NCI-H82 (cell line): ENCODE measurements around the gene MMP1.

Experiments
- DNase-seq: peaks from one replicate; lab custom pipeline; 2025; lab: John Stamatoyannopoulos, UW

The MMP1 gene

GRCh38 chr11:102806296-102806695, 8.3 kb upstream of the MMP1 start:
- DNase-seq: no peak

- DNase-seq: no peak
Measured at GRCh38 chr11:102802341-102802740, 4.4 kb upstream of the MMP1 start.

GRCh38 chr11:102800767-102801166, 2.8 kb upstream of the MMP1 start:
- DNase-seq: no peak

DNA sequence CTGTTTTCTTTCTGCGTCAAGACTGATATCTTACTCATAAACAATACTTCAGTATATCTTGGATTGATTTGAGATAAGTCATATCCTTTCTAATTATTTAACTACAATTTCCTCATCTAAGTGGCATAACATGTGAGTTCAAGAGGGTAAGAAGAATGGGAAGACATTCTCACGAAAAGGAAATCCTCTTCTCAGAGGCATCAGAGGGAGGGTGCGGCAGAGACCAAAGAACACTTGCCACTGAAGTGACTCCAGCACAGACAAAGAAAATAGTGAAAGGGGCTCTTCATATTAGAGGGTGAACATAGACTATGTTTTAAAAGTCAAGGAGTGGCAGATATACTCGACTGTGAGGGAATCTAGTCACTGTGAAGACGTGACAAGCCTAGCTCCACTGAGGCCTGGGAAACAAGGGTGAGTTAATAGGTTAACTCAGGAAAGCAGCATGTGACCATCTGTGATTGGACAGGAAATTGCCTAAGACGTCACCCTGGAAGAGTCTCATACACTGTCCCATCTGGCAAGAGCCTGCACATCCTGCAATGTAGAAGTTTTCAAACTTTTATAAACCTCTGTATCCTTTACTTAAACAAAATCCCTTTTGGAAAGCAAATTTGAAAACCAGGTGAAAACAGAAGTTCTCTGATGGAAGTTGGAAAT, 1.9 kb upstream of the MMP1 start:
- no peak for DNase-seq

- peak; percentile 83 for DNase-seq
Measured at GRCh38 chr11:102794382-102794781, 3.6 kb downstream of the MMP1 start.

GRCh38 chr11:102793677-102794290, 4.2 kb downstream of the MMP1 start:
- DNase-seq: peak; percentile 92

- DNase-seq: peak; percentile 18
Measured at GRCh38 chr11:102792604-102793003, 5.4 kb downstream of the MMP1 start.

DNA sequence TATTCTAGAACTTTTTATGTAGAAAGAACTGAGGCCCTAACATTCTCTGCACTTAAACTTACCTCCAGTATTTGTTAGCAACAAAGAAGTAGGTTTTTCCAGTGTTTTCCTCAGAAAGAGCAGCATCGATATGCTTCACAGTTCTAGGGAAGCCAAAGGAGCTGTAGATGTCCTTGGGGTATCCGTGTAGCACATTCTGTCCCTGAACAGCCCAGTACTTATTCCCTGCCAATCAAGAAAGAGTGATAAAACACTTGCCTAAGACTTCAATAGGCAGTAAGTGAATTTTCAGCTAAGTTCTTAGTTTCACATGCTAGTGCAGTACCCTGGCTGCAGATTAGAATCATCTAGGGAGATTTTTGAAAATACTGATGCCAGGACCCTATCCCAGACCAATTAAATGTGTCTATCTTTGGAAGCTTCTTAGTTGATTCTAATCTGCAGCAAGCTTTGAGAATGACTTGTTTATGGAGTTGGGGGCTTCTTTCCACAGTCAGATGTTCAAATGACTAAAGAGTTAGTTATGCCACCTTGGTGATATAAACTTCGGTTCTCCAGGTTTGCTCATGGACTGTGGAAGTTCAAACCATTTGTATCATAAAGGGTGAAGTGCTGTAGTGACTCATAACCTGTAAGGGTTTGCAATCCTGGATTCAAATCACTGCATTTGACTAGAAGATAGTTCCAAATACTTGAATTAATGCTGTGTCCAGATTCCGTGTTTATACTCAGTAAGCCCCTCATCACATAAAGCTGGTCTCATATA, 6.5 kb downstream of the MMP1 start:
- DNase-seq: no peak

DNA sequence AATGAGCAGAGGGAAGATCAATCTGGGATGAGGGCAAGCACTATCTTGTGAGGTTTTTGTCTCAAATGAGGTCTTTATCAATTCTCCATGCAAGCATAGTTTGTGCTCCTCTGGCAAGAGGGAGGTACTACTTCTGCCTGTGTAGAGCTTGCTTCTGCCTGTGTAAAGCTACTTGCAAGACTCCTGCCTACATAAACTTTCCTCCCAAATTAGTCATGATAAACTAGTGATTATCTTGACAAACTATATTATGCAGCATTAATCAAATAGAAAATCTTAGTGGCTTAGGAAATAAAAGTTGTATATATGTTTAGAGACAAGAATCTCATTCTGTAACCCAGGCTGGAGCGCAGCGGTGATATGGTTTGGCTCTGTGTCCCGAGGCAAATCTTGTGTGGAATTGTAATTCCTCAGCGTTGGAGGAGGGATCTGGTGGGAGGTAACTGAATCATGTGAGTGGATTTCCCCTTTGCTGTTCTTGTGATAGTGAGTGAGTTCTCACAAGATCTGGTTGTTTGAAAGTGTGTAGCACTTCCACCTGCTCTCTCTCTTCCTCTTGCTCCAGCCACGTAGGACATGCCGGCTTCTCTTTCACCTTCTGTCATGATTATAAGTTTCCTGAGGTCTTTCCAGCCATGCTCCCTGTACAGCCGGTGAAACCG, 9.5 kb downstream of the MMP1 start:
- DNase-seq: no peak

GRCh38 chr11:102784380-102784779, 13.6 kb downstream of the MMP1 start:
- DNase-seq: no peak

GRCh38 chr11:102783720-102784119, 14.2 kb downstream of the MMP1 start:
- no peak for DNase-seq

DNA sequence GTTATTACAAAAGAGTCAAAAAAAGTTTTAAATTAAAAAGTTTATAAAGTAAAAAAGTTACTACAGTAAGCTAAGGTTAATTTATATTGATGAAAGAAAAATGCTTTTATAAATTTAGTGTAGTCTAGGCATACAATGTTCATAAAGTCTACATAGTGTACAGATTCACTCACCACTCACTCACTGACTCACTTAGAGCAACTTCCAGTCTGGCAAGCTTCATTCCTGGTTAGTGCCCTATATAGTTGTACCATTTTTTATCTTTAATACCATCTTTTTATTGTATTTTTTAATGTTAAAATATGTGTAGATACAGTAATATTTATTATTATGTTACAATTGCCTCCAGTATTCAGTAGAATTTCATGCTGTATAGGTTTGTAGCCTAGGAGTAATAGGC, 14.9 kb downstream of the MMP1 start:
- no peak for DNase-seq

- DNase-seq: no peak
Measured at GRCh38 chr11:102781676-102782075, 16.3 kb downstream of the MMP1 start.

DNA sequence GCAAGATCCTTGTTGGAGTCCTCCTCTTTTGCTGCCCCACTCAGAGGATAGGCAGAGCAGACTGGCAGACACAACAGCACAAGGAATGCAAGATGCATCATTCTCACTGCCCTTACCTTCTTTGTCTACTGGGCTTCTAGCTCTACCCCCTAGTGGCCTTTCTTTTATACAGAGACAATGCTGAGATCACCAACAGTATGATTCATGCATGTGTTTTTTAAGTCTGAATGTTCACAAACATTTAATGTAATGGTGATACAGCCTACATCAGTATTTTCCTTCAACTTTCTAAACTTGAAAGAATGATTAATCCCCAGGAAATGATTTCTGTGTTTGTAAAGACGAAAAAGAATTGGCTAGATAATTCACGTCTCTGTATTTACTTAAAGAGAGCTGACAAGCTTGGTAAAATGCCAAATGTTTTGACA, 17.5 kb downstream of the MMP1 start, which contains the start of gene MMP10:
Gene MMP10, minus strand, starts transcription at position 138 of the 428 bp plus-strand sequence. Its CDS starts 37 bp downstream, at position 101.
- peak; percentile 36 for DNase-seq

DNA sequence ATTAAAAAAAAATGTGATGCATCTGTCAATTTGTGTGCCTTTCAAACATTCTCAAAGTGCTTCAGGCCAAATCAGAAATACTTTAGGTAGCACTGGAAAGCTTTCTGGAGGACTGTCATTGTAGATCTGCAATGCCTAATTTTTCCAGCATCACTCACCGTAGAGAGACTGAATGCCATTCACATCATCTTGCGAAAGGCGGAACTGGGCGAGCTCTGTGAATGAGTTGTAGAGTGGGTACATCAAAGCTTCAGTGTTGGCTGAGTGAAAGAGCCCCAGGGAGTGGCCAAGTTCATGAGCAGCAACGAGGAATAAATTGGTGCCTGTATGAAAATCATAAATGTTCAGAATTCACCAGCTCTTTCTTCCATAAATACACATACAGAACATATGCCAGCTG, 21.5 kb downstream of the MMP1 start:
- no peak for DNase-seq

DNA sequence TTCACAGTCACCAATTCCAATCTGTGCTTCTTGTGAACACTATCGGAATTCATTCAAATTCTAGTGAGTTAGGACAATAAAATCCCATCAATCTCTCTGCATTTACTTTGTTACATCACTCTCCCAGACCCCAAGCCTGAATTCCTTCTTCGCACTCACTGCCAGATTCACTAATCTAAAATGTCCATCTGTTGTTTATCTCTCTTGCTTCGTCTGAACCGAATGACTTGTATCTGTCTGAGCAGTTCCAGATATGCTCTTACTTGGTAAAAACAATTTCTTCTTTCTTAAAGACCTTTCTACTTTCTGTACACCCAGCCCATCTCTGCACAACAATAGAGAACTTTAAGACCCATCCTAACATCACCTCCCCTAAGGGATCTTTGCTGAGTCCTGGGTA, 24.6 kb downstream of the MMP1 start:
- peak; percentile 39 for DNase-seq

DNA sequence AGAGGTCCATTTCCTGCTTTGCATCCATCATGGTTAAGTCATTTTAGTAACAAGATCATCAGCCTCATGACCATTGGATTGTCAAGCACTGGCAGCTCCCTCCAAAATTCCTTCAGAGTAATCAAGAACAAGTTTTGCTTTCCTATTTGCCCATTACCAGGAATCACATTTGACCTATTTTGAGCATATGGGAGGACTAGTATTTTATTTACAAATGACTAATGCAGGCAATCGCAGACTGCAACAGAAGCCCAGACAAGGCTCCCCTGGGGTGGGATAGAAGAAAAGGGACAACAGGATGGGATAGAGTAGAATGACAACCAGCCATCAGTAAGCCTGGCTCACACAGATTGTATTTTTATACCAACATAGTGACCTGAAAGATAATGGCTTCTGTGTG, 26.6 kb downstream of the MMP1 start:
- DNase-seq: no peak

- no peak for DNase-seq
Measured at GRCh38 chr11:102770191-102770590, 27.8 kb downstream of the MMP1 start.

DNA sequence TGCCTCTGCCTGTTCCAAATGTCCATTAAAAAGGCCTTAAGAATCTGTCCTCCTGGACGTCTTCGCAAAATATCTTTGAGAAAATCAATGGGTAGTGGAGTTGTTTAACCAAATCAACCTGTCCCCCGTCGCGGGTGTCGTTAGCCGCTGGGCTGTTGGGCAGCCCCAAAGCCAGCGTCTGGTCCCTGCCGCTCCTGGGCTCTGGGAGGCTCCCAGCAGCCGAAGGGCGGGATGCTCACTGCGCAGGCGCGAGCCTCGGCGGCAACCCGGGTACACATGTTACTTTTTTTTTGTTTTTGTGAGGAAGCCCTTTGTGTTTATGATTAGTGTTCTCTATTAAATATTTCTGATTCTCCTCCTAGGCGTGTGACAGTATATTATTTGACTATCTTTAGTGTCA, 30.2 kb downstream of the MMP1 start:
- no peak for DNase-seq

- DNase-seq: no peak
Measured at GRCh38 chr11:102763440-102763839, 34.5 kb downstream of the MMP1 start.

DNA sequence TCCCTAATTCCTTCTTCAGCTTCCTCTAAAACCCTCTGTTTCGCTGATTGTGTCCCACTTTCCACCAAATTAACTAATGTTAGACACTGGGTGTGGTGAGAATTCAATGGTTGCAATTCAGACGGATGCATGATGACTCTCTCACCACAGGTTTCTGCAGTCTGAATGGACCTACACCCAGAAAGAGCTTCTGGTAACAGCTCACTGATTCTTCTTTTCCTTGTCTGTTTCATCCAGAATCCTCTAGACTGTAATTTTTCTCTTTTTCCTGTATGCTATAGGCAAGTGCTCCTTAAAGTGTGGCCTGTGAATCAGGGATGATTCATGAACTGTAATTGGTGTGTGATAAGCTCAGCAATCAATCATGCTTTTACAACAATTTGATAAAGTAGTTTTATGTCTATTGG, 35.6 kb downstream of the MMP1 start:
- no peak for DNase-seq

DNA sequence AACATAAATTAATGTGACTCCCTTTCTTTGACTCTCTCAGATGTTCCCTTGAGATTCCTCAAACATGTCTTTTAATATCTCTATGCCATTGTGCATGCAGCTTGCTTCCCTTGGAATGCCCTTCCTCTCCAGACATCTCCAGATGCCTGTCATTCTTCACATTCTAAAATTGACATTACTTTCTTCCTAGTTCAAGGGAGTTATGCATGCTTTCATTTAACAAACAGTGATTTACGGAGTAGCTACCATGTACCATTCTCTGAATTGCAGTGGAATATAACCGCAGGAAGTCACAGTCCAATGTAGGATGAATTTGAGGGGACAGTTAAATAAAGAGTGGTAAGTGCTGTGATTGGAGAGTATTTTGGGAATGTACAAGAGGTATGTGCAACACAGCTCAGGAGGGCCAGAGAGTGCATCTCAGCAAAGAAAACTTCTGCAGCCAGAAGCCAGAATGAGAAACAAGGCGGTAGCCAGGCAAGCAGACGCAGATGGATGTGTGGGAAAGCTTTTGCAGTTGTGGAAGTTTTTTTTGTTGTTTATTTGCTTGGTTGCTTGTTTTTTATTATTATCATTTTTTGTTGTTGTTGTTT, 36.2 kb downstream of the MMP1 start:
- no peak for DNase-seq
